HG03139 (cell line): Measurements from ENCODE around the gene RREB1.

Experiments
- ATAC-seq: cut with Tn5 transposase; IDR thresholded peaks from one replicate; pipeline ENCODE4 v1.9.1; 2021; ENCODE audit not compliant: unreplicated experiment

The RREB1 gene

GRCh38 chr6:7159790-7160525 lies 52.2 kb downstream of the RREB1 start:
- ATAC-seq: no peak

DNA sequence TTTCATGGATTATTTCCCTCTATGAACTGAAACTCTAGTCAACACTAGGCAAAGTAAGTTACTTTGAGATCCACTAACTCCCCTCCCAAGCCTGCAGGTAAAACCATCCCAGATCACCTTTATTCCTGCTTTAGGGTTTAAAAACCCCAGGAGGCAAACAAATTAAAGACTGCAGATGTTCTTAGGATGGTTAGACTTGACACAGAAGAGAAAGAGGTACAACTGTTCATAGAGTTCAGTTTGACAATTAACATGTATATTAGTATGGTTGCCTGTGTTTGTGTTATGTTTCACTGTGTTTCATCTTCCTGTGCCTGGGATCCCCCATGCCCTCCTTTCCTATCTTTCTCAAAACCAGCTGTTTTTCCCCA lies 53.5 kb downstream of the RREB1 start:
- ATAC-seq: no peak

- no peak for ATAC-seq
Observed at GRCh38 chr6:7161845-7162244, 54.1 kb downstream of the RREB1 start.

DNA sequence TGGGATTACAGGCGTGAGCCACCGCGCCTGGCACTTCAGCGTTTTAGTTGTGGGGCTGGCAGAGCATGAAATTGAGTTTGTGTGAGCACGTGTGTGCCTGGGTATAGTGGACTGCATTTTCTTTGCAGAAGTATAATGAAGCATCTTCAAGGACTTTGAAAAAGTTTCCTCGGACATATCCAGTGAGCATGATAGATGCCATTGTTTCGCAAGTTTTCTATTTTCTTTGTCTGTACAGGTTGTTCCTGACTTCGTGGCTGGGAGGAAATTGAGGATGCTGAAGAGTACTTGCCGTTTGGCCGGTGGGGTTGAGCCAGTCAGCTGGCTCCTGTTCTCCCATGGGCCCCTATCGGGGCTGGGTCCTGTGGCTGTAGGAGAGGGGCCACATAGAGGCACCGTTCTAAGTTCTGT lies 55.9 kb downstream of the RREB1 start:
- no peak for ATAC-seq

GRCh38 chr6:7164536-7165001 lies 56.8 kb downstream of the RREB1 start:
- ATAC-seq: no peak

DNA sequence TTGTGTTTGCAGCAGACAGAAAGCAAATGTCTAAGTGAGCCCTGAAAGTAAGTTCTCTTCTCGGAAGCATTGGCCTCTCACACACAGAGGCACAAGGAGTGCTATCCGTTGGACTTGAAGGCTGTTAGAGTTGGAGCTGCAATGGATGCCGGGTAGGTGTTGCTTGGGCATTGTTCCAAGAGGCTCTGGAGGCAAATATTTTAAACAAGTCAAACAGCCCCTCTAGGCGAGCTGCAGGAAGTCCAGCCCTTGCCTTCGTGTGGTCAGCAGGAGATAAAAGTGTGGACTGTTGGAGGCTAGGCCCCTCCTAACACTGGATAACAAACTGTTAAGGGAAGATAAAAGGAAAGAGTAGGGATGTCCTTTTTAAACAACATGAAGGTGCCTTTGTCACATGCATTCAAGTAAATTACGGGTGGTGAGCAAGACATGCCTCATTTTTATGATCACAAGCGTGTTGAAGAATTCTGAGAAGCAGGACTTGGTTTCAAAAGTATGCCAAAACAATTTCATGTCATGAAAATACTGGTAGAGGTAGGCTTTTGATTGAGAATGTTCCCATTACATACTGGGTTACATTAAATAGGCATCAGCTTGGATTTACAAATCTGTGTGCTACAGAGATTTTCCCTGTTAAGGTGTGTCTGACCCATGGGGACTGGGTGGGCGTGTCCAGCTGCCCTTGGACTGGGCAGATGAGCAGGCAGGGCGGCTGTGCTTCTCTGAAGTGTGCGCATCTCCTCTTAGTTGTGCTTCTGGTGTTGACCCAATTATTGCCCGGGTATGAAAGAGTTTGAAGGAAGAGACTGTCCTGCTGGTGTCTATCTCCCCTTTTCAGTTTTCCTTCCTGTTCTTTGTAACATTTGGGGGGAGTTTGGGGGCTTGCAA lies 57.5 kb downstream of the RREB1 start:
- no peak for ATAC-seq

- no peak for ATAC-seq
Observed at GRCh38 chr6:7165890-7166267, 58.1 kb downstream of the RREB1 start.

DNA sequence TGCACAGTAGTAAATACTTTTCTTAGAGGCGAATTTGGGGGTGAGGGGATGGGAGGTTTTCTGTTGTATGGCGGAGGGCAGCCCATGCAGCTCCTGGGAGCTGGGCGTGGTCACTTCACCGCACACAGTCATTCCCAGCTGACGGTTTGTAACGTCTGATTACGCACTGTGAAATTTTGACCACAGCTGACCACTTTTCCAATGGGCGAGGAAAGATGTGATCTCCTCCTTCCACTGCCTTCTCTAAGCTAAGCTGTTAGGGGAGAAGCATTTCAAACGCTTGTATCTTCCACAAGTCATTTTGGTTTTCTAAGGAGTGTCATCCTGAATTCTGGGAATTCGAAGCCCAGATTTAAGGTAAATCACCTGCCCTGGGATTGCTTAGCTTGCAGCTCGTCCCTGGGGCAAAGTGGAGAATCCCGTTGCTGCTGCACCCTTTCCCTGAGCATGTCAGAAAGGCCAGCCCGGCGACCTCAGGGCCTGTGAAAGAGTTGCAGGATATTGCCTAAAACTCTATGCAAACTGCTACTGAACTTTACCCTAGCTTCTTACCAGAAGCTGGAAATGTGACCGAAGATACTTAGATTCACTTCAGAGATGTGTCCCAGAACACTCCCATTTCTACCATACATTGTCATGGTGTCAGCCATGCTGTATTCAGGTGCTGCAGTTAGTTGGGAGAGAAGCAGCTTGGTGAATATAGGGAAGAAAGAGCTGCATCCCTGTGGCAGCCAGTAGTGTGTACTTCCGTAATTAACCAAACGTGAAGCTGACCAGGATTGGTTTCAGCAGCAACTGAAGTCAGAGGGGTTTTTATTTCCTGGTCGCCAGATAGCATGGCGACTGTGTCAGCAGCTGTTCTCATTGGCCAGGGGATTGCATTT lies 58.9 kb downstream of the RREB1 start:
- ATAC-seq: no peak

- no peak for ATAC-seq
Observed at GRCh38 chr6:7169296-7169721, 61.5 kb downstream of the RREB1 start.

DNA sequence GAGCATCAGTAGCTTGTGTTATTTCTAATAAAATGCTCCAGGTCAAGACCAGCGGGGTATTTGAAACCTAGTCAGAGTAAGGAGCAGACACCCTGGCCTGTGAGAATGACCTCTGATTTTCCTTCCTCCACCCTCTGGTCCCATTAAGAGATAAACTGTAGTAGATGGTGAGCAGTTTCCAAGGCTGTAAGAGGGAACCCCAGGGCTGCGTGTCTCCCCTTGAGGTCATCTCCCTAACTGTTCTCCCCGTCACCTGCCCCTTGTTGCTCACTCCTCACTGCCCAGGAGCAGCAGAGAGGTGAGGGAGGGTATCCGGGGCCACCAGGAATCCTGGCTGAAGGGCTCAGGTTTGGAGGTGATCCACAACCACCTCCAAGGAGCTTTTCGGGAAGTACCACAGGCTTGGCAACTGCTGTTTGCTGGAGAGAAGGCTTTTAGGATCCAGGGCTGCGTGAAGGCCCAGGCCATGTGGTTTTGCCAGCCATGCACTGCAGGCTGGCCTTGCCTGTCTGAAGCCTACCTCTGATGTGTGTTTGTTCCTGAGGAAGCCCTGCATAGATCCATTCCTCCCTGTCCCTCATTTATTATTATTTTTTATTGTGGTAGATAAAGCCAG lies 62.5 kb downstream of the RREB1 start:
- no peak for ATAC-seq

- no peak for ATAC-seq
Observed at GRCh38 chr6:7171119-7171518, 63.4 kb downstream of the RREB1 start.

- ATAC-seq: no peak
Observed at GRCh38 chr6:7171733-7172132, 64.0 kb downstream of the RREB1 start.

- no peak for ATAC-seq
Observed at GRCh38 chr6:7172649-7173048, 64.9 kb downstream of the RREB1 start.

- ATAC-seq: no peak
Observed at GRCh38 chr6:7173843-7174503, 66.2 kb downstream of the RREB1 start.

GRCh38 chr6:7175462-7175861 lies 67.7 kb downstream of the RREB1 start:
- ATAC-seq: no peak

DNA sequence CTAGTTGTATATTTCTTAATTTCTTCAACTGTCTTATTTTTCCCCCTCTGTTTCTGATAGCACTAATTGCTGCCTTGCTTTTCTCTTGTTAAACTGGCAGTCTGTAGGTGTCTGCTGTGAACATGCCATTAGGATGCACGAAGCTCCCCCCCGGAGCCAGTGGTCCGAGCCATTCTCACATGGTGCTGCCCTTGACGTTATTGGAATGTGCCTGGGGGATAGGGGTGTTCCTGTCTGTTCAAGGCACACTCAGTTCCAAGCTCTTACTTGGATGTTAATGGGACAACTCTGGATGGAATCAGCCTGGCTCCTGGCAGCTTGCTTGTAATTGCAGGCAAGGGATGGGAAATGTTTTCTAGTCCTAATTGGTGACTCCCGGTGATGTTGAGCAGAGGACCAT lies 68.4 kb downstream of the RREB1 start:
- ATAC-seq: no peak

DNA sequence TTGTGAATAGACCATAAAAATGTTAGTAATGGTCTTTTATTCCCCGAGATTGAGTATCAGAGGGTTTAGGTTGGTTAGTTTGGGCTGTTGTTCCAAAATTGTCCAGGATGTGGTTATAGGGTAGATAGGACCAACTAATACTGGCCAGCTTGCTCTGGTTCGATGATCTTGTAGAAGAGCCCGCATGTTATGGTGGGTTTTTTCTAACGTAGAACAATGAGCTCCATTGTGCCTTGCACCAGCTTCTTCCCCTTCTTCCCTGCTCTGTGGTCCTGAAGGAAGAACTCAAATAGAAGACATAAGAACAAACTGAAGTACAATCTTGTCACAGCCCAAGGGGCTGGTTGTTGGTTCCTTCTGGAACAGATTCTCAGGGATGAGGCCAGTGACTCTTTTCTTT lies 70.5 kb downstream of the RREB1 start:
- ATAC-seq: no peak

DNA sequence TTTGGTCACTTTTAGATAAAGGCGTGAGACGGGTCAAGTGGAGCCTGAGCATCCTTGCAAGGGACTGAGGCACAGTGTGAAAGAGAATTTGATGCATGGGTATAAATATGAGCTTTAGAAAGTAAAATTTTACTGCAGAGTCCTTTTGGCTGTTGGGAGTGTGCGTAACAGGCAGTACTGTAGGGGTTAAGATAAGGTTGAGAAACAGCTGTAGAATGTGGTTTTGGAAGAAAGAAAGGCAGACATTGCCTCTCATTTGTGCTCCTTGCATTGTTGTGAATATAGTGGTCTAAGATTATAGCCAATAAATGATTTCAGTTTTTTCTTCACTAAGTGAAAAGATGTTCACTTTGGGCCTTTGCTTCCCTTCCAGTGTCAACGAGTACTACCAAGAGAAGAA lies 73.0 kb downstream of the RREB1 start:
- ATAC-seq: no peak

DNA sequence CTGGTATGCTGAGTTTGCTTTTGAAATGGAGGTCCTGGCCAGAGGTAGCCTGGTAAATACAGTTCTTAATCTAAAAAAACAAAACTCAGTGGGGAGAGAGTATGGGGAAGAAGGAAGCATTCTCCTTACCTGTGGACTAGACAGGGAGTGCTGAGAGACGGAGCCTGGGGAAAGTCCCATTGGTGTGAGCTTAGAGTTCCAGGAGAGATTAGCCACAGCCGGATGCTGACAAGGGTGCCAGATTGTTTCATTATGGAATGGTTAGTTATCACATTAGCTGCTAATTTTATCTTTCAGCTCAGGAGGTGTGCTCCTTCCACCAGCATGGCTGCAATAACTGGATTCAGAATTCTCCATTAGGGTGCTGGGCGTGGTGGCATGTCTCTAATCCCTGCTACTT lies 75.9 kb downstream of the RREB1 start:
- no peak for ATAC-seq

DNA sequence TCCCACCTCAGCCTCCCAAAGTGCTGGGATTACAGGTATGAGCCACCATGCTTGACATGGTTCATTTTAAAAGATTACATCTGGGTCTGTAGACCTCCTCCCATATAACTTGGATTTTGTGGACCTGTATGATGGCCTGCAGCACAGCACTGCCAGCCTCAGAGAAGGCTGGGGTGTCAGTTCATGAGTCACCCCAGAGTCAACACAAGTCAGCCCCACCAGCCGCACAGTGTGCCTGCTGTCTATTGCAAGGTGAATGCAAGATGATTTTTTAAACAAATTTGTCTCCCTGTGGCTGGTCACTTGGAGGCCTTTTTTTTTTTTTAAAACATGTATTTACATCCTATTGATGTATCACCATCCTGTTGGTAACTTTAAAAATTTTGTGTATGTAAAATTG lies 76.7 kb downstream of the RREB1 start:
- no peak for ATAC-seq
